Measurements from ENCODE around the gene FASN. TPM values are rescaled to one million over a fixed set of nuclear protein-coding genes. Genes with fewer than 3 reads are reported as not detected.

FASN gene
- polyA plus RNA-seq, 1 experiment = 11.3 TPM

DNA sequence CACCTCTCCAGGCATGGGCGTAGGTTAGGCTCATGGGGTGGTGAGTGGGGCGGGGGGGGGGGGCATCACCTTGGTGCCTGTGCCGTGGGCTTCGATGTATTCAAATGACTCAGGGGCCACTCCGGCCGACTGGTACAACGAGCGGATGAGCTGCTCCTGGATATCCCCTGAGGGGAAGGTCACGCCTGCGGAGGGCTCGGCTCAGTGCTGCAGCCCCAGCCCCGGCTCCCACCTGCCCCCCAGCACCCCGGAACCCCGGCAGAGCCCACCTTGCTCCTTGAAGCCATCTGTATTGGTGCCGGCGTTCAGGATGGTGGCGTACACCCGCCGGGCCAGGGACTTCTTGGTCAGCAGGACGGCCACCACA lies 5.4 kb downstream of the FASN start:
- Histone ChIP-seq H3K36me3 (ENCODE audit: control insufficient read depth, insufficient read depth, low read length) (peaks cover 61% of the 10 kb centered on the region), H3K27me3 (ENCODE audit: control insufficient read depth, insufficient read depth, low read length) (no peaks in the 10 kb centered on the region), H3K4me3 (ENCODE audit: low read depth, low read length) (no peak overlapping the region)
- CTCF ChIA-PET = no interaction called here
- TF ChIP-seq CTCF (IDR thresholded peaks at IDR 0.05; ENCODE audit: insufficient read depth, low read depth, low read length) = no peak
- no peak for DNase-seq (ENCODE audit: low read depth)
- POLR2A ChIA-PET = no interaction called here

GRCh38 chr17:82092094-82092586 lies 5.9 kb downstream of the FASN start:
- no peaks in the 10 kb centered on the region for H3K27me3 ChIP-seq (ENCODE audit: control insufficient read depth, insufficient read depth, low read length)
- H3K4me3 ChIP-seq (ENCODE audit: low read depth, low read length) = no peak overlapping the region
- no peak for DNase-seq (ENCODE audit: low read depth)
- POLR2A ChIA-PET = no interaction called here
- TF ChIP-seq CTCF (IDR thresholded peaks at IDR 0.05; ENCODE audit: insufficient read depth, low read depth, low read length) = no peak
- CTCF ChIA-PET = interaction anchor here (1.6 kb wide), 1 partner anchor 21 kb away, joined by 4 read pairs; no protein-coding TSS in a partner anchor
- H3K36me3 ChIP-seq (ENCODE audit: control insufficient read depth, insufficient read depth, low read length) = peaks cover 64% of the 10 kb centered on the region

DNA sequence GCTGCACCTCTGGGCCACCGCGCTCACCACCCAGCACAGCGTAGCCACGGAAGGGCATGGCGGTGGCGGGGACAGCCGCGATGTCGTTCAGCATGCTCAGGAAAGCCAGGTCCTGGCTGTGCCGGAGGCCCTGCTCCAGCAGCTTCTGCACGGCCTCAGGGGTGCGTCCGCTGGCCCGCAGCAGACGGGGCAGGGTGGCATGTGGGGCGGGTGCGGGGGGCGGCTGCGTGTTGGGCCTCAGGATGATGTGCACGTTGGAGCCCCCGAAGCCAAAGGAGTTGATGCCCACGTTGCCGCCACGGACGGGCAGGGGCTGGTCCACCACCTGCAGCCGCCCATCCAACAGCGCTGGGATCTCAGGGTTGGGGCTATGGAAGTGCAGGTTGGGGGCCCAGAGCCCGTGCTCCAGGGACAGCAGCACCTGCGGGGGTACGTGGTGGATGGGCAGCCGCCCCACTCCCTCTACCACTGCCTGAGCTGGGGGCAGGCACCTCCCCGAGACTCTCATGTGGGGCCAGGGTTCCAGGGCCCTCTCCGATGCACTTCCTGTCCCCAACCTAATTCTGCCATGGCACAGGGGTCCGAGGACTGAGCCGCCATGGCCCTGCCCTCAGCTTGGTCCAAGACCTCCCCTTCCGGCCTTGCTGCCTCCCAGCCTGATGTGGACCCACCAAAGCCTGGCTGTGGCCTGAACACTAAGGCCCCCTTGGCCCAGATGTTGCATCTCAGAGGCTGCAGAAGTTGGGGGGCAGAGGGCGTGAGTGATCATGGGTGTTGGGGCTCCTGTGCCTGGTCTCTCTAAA lies 6.6 kb downstream of the FASN start:
- Histone ChIP-seq H3K4me3 (ENCODE audit: low read depth, low read length) (no peak overlapping the region), H3K36me3 (ENCODE audit: control insufficient read depth, insufficient read depth, low read length) (peaks cover 69% of the 10 kb centered on the region), H3K27me3 (ENCODE audit: control insufficient read depth, insufficient read depth, low read length) (no peaks in the 10 kb centered on the region)
- no peak for DNase-seq (ENCODE audit: low read depth)
- POLR2A ChIA-PET = no interaction called here
- CTCF ChIA-PET = interaction anchor here (1.6 kb wide), 1 partner anchor 21 kb away, joined by 4 read pairs; no protein-coding TSS in a partner anchor
- TF ChIP-seq CTCF (IDR thresholded peaks at IDR 0.05; ENCODE audit: insufficient read depth, low read depth, low read length) = no peak

DNA sequence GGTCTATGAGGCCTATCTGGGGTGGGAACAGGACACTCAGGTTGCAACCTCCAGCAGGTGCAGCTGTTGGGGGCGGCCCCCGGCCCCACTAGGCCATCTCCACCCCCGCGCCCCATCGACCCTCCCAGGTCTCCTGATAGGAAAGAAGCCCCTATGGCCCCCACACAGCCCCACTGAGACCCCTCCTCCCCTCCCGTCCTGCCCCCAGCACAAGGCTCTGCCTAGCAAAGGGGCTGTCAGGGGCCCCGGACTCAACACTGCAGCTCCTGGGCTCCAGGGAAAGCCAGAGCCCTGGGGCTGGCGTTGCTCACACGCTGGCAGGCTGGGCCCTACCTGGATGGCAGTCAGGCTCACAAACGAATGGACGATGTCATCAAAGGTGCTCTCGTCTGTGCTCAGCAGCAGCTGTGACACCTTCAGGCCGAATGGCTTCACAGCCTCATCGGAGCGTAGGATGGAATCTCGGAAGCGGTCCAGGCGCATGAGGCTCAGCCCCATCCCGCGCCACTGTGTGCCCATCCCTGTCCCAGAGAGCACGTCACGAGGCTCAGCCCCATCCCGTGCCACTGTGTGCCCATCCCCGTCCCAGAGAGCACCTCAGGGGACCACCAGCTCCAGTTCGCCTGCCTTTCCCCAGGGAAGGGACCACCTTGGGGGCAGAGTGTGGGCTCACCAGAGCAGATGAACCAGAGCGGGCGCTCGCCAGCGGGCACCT lies 7.3 kb downstream of the FASN start:
- no peak overlapping the region for H3K4me3 ChIP-seq (ENCODE audit: low read depth, low read length)
- no peaks in the 10 kb centered on the region for H3K27me3 ChIP-seq (ENCODE audit: control insufficient read depth, insufficient read depth, low read length)
- CTCF ChIA-PET = interaction anchor here (1.6 kb wide), 1 partner anchor 20 kb away, joined by 4 read pairs; no protein-coding TSS in a partner anchor
- peaks cover 70% of the 10 kb centered on the region for H3K36me3 ChIP-seq (ENCODE audit: control insufficient read depth, insufficient read depth, low read length)
- POLR2A ChIA-PET = no interaction called here
- TF ChIP-seq CTCF (IDR thresholded peaks at IDR 0.05; ENCODE audit: insufficient read depth, low read depth, low read length) = no peak
- DNase-seq (ENCODE audit: low read depth) = no peak
